ENCODE data around the gene PLPP2. TPM values are rescaled to one million over a fixed set of nuclear protein-coding genes. Genes with fewer than 3 reads are reported as not detected.

PLPP2 gene
- total RNA-seq, 4 donors from 2014 or later = 6.7 to 31.7 (median 22.3) TPM

DNA sequence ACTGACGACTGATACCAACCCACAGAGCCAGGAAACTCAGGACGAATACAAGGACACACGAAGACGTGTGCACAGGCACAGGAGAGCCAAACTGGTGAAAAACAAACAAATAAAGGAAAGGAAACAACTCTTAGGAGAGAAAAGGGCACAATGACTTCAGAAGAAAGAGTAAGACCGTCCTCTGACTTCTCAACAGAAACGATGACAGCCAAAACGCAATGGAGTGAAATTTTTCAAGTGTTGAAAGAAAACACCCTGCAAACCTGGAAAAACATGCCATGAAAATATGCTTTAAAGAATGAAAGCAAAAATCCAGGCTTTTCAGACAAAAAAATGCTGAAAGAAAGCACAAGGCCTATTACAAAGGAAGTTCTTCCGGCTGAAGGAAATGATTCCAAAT is 24.6 kb upstream of the PLPP2 start:
- Histone ChIP-seq H3K36me3 (peaks cover 15 to 16% of the 10 kb centered on the region in 2 donors), H3K4me3 (replicated peaks in 1 of 3) (no peak overlapping the region), H3K27me3 (no peaks in the 10 kb centered on the region), H3K27ac (no peak overlapping the region), H3K9me3 (no peaks in the 10 kb centered on the region), H3K4me1 (no peaks in the 10 kb centered on the region)
- WGBS, 2 donors = 73 to 83% methylated on average over 8 of the region's 8 CpGs
- TF ChIP-seq POLR2A (IDR thresholded peaks at IDR 0.05) = no peak
- TF ChIP-seq, protein P1, sequence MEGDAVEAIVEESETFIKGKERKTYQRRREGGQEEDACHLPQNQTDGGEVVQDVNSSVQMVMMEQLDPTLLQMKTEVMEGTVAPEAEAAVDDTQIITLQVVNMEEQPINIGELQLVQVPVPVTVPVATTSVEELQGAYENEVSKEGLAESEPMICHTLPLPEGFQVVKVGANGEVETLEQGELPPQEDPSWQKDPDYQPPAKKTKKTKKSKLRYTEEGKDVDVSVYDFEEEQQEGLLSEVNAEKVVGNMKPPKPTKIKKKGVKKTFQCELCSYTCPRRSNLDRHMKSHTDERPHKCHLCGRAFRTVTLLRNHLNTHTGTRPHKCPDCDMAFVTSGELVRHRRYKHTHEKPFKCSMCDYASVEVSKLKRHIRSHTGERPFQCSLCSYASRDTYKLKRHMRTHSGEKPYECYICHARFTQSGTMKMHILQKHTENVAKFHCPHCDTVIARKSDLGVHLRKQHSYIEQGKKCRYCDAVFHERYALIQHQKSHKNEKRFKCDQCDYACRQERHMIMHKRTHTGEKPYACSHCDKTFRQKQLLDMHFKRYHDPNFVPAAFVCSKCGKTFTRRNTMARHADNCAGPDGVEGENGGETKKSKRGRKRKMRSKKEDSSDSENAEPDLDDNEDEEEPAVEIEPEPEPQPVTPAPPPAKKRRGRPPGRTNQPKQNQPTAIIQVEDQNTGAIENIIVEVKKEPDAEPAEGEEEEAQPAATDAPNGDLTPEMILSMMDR (IDR thresholded peaks at IDR 0.05) = no peak
- no peak for DNase-seq
- intact Hi-C loops (cut with DNase I) = no loop called here

DNA sequence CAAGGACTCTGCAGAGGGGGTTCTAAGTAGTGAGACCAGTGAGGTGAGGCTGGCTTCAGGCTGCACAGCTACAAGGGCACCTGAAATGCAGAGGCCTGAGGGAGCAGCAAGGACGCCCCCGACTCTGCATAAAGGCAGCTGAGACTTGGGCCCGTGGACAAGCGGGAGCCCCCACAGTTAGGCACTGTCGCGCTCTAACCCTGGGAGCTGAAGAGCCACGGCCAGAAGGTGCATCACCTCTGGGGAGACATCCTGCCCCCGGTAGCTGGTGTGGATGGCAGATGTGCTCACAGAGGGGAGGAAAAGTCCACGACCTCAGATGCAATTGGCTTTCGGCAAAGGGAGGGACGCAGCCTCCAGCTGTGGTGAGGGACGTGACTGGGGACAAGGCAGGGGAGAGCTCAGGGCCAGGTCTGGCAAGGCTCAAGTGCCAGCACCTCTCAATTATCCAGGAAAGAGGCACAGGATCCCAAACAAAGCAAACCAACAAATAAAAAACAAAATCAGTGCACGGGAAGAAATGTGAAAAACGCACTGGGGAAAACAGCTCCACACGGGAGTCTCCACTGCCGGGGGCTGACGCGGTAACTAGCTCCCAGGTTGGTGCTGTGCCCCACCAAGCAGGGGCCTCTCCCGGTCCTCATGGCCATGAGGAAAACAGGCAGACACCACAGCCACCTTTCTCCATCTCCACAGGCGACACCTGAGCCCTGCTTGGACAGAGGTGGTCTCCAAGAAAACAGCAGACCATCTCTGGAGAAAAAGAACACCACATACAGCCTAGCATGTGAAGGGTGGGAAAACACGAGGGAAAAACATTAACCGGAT is 23.0 kb upstream of the PLPP2 start:
- no peak for DNase-seq
- no peaks in the 10 kb centered on the region for H3K4me1 ChIP-seq
- H3K4me3 ChIP-seq (replicated peaks in 1 of 3) = no peak overlapping the region
- no peaks in the 10 kb centered on the region for H3K9me3 ChIP-seq
- no peak overlapping the region for H3K27ac ChIP-seq
- intact Hi-C loops (cut with DNase I) = no loop called here
- 86 to 92% methylated on average over 18 to 19 of the region's 22 CpGs for WGBS, 2 donors
- TF ChIP-seq POLR2A (IDR thresholded peaks at IDR 0.05) = no peak
- TF ChIP-seq, protein P1 (IDR thresholded peaks at IDR 0.05) = no peak
- H3K27me3 ChIP-seq = no peaks in the 10 kb centered on the region
- peaks cover 15 to 18% of the 10 kb centered on the region in 2 donors for H3K36me3 ChIP-seq

DNA sequence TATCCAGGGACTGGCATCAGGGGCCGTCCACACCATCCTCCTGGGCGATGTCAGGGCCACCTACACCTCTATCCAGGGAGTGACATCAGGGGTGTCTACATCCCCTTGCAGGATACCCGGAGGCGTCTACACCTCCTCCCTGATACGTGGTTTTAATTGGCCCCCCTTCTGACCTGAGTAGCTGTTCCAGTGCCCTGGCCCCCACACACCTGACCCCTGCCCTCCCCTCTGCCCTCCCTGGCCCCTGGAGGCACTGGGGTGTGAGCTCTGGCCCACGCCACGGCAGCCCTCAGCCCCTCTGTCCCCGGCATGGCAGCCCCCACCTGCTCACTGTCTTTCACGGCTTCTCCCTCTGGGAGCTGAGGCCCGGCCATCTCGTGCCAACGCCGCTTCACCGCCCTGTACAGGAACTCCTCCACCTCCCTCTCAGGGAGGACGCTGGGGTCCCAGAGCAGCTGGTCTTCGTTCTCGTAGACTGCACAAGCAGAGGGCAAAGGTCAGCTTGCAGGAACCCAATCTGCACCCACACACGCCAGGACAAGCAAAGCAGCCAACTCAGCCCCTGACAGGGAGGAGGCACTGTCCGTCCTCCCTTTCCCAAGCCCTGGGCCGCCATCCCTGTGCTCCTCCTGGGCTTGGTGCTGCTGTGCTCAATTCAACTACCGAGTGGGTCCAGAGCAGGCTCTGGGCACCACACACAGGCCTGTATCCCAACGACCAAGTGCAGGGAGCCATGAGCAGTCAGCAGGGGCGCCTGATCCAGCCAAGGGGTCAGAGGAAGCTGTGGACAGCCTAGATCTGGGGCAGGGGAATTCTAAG is 22.2 kb upstream of the PLPP2 start:
- Histone ChIP-seq H3K27ac (no peak overlapping the region), H3K4me1 (no peaks in the 10 kb centered on the region), H3K9me3 (no peaks in the 10 kb centered on the region), H3K36me3 (peaks cover 20% of the 10 kb centered on the region in 2 donors), H3K4me3 (replicated peaks in 1 of 3) (no peak overlapping the region), H3K27me3 (no peaks in the 10 kb centered on the region)
- intact Hi-C loops (cut with DNase I) = no loop called here
- TF ChIP-seq, protein P1 (IDR thresholded peaks at IDR 0.05) = no peak
- TF ChIP-seq POLR2A (IDR thresholded peaks at IDR 0.05) = no peak
- 89 to 91% methylated on average over 17 to 21 of the region's 23 CpGs for WGBS, 2 donors
- no peak for DNase-seq

DNA sequence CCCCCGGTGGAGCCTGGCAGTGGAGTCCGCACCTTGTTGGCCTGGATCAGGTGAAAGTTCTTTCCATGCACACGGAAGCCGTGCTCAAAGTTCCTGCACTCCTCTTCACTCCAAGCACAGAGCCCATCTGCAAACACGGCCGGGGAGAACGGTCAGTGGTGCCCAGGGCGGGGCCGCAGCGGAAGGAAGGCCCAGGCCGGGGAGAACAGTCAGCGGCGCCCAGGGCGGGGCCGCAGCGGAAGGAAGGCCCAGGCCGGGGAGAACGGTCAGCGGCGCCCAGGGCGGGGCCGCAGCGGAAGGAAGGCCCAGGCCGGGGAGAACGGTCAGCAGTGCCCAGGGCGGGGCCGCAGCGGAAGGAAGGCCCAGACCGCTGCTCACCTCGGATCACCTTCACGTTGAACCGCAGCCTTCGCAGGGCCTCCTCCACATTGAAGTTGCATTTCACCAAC is 20.6 kb upstream of the PLPP2 start:
- peaks cover 33 to 35% of the 10 kb centered on the region in 2 donors for H3K36me3 ChIP-seq
- no peak for DNase-seq
- intact Hi-C loops (cut with DNase I) = no loop called here

More for the DNA sequence above, 20.6 kb upstream of the PLPP2 start:
- no peaks in the 10 kb centered on the region for H3K27me3 ChIP-seq
- H3K27ac ChIP-seq = no peak overlapping the region
- TF ChIP-seq POLR2A (IDR thresholded peaks at IDR 0.05) = no peak
- TF ChIP-seq, protein P1 (IDR thresholded peaks at IDR 0.05) = no peak
- no peak overlapping the region for H3K4me3 ChIP-seq (replicated peaks in 1 of 3)
- H3K4me1 ChIP-seq = no peaks in the 10 kb centered on the region
- 92 to 94% methylated on average over 29 to 31 of the region's 33 CpGs for WGBS, 2 donors
- H3K9me3 ChIP-seq = no peaks in the 10 kb centered on the region
